ENCODE data around the gene JAK1. TPM values are rescaled to one million over a fixed set of nuclear protein-coding genes. Genes with fewer than 3 reads are reported as not detected.

JAK1 gene
- total RNA-seq, 4 donors from 2014 or later: 52.9 to 169 (median 126) TPM

DNA sequence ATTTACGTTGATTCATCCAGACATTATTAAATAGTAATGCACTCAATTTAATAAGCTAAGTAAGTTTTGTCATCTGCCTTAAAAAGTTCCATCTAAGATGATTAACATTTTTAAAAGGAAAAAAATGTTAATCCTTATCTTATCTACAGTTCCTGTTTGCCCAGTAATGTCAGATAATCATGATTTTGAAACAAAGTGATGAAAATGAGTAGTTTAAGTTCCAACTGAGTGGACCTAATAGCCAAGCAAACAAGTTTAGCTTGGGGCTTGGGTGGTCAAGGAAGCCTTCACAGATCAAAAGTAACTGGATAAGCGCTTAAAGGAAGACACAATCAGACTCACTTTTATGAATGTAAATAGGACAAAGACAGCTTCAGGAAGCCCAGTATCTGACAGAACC lies 40.5 kb upstream of the JAK1 start:
- Histone ChIP-seq H3K9me3 (no peaks in the 10 kb centered on the region), H3K36me3 (no peaks in the 10 kb centered on the region), H3K4me1 (peaks cover 0 to 13% (median 4%) of the 10 kb centered on the region in 4 donors), H3K4me3 (no peak overlapping the region), H3K27me3 (no peaks in the 10 kb centered on the region), H3K27ac (no peak overlapping the region)
- intact Hi-C loops (cut with DNase I; ENCODE audit: low total_unique reads) (no loop called here), in situ Hi-C loops (cut with MboI; ENCODE audit: low pct_ligation_motif_present in 1 of 4, low pct_unique_long_range_greater_than_20kb in 1 of 4, low sequenced_read_pairs in 3 of 4) (no loop called here)
- 94 to 100% methylated on average over 2 of the region's 2 CpGs for WGBS, 2 donors (ENCODE audit: low coverage in 1 of 2)
- DNase-seq: no peak
- TF ChIP-seq POLR2A (IDR thresholded peaks at IDR 0.05) (no peak), POLR2AphosphoS5 (IDR thresholded peaks at IDR 0.05) (no peak), EP300 (IDR thresholded peaks at IDR 0.05; ENCODE audit: low read depth) (no peak)
- TF ChIP-seq, protein P1, sequence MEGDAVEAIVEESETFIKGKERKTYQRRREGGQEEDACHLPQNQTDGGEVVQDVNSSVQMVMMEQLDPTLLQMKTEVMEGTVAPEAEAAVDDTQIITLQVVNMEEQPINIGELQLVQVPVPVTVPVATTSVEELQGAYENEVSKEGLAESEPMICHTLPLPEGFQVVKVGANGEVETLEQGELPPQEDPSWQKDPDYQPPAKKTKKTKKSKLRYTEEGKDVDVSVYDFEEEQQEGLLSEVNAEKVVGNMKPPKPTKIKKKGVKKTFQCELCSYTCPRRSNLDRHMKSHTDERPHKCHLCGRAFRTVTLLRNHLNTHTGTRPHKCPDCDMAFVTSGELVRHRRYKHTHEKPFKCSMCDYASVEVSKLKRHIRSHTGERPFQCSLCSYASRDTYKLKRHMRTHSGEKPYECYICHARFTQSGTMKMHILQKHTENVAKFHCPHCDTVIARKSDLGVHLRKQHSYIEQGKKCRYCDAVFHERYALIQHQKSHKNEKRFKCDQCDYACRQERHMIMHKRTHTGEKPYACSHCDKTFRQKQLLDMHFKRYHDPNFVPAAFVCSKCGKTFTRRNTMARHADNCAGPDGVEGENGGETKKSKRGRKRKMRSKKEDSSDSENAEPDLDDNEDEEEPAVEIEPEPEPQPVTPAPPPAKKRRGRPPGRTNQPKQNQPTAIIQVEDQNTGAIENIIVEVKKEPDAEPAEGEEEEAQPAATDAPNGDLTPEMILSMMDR (IDR thresholded peaks at IDR 0.05): no peak

DNA sequence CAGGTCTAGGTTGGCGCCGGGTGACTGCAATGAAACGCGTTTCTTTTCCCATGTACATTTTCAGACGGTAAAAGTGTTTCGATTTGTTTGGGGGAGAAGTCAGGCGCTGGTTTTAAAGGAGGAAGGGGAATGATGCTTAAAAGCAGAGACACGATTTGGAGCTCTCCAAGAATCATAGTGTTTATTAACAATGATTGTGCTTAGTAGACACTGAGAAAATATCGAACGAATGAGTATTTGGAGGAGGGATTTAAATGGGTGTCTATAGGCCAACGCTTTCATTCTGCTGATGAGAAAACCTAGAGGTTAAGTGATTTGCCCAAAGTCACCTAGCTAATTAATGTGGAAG lies 36.9 kb upstream of the JAK1 start:
- Histone ChIP-seq H3K27me3 (no peaks in the 10 kb centered on the region), H3K27ac (peak overlapping the region; percentile 81 to 92 (median 88)), H3K4me1 (peaks cover 0 to 14% (median 6%) of the 10 kb centered on the region in 4 donors), H3K9me3 (no peaks in the 10 kb centered on the region), H3K4me3 (peak overlapping the region in 3 of 4 donors; percentile 45 to 71 (median 58)), H3K36me3 (no peaks in the 10 kb centered on the region)
- in situ Hi-C loops (cut with MboI; ENCODE audit: low pct_ligation_motif_present in 1 of 4, low pct_unique_long_range_greater_than_20kb in 1 of 4, low sequenced_read_pairs in 3 of 4): no loop called here
- no peak for DNase-seq
- intact Hi-C loops (cut with DNase I; ENCODE audit: low total_unique reads): no loop called here
- 25% methylated on average over 11 of the region's 11 CpGs; no CpG with 5 or more reads in 1 of the 2 donors for WGBS, 2 donors (ENCODE audit: low coverage in 1 of 2)
- TF ChIP-seq, protein P1 (IDR thresholded peaks at IDR 0.05): no peak
- TF ChIP-seq POLR2AphosphoS5 (IDR thresholded peaks at IDR 0.05): no peak
- TF ChIP-seq POLR2A (IDR thresholded peaks at IDR 0.05): no peak
- TF ChIP-seq EP300 (IDR thresholded peaks at IDR 0.05; ENCODE audit: low read depth): no peak

DNA sequence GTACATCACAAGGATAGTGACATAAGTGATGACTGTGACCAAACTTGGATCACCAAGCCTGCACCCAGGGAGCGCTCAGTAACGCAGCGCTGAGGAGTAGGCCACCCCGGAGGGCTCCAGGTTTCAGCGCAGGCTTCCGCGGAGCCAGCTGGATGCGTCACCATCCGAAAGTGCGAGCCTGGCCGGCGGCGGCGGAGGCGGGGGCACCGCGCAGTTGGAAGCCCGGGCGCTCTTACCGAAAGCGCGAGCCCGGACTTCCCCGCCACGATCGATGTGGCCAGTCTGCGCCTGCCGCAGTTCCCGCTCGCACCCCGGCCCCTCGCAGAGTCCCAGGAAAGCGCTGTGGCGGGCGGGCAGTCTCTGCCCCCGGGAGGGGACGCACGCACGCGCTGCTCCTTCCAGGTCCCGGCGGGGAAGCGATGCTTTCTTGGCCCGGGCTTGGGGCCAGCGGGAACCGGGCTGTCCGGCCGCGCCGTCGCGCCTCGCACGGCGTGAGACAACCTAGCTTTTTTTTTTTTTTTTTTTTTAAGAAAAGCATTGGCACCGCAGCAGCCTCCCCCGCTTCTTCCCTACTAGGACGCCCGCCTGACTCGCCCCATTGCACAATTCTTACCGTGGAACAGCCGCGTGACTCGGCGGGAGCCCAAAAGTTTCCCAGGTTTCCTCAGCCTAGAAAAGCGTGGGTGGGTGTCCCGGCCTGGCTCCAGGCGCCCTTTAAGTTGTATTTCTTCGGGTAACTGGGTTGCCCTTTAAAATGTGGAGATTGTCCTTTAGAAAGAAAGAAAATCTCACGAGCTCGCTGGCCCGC lies 36.4 kb upstream of the JAK1 start:
- no peaks in the 10 kb centered on the region for H3K27me3 ChIP-seq
- H3K9me3 ChIP-seq: no peaks in the 10 kb centered on the region
- peaks cover 0 to 14% (median 6%) of the 10 kb centered on the region in 4 donors for H3K4me1 ChIP-seq
- intact Hi-C loops (cut with DNase I; ENCODE audit: low total_unique reads) (no loop called here), in situ Hi-C loops (cut with MboI; ENCODE audit: low pct_ligation_motif_present in 1 of 4, low pct_unique_long_range_greater_than_20kb in 1 of 4, low sequenced_read_pairs in 3 of 4) (no loop called here)
- peak; percentile 78 for DNase-seq
- H3K27ac ChIP-seq: peak overlapping the region; percentile 81 to 92 (median 88)
- TF ChIP-seq POLR2A (IDR thresholded peaks at IDR 0.05) (peak; percentile 45), EP300 (IDR thresholded peaks at IDR 0.05; ENCODE audit: low read depth) (no peak), POLR2AphosphoS5 (IDR thresholded peaks at IDR 0.05) (peak in 2 of 3 donors; percentile 26 to 54)
- TF ChIP-seq, protein P1 (IDR thresholded peaks at IDR 0.05): no peak
- 0 to 12% methylated on average over 3 to 51 of the region's 72 CpGs for WGBS, 2 donors (ENCODE audit: low coverage in 1 of 2)
- peak overlapping the region; percentile 45 to 71 (median 55) for H3K4me3 ChIP-seq
- H3K36me3 ChIP-seq: no peaks in the 10 kb centered on the region

DNA sequence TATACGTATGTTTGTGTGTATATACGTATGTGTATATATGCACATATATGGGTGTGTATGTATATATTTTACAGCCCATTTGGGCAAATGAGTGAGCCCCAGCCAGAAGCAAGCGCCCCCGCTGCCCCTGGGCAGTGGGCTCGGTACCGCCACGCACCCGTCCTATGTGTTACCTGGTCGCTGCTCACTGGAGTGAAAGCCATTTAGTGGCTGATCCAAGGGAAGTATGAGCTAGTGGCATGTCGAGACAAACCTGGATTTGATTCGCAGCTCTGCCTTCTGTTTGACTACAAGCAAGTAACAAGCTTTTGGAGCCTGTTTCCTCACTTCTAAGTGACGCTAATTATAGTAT lies 35.8 kb upstream of the JAK1 start:
- DNase-seq: no peak
- Histone ChIP-seq H3K4me1 (peaks cover 0 to 14% (median 6%) of the 10 kb centered on the region in 4 donors), H3K9me3 (no peaks in the 10 kb centered on the region), H3K27me3 (no peaks in the 10 kb centered on the region), H3K4me3 (peak overlapping the region; percentile 45 to 71 (median 55)), H3K36me3 (no peaks in the 10 kb centered on the region), H3K27ac (peak overlapping the region; percentile 81 to 92 (median 88))
- TF ChIP-seq, protein P1 (IDR thresholded peaks at IDR 0.05): no peak
- TF ChIP-seq EP300 (IDR thresholded peaks at IDR 0.05; ENCODE audit: low read depth): no peak
- intact Hi-C loops (cut with DNase I; ENCODE audit: low total_unique reads): no loop called here
- in situ Hi-C loops (cut with MboI; ENCODE audit: low pct_ligation_motif_present in 1 of 4, low pct_unique_long_range_greater_than_20kb in 1 of 4, low sequenced_read_pairs in 3 of 4): no loop called here
- WGBS, 2 donors (ENCODE audit: low coverage in 1 of 2): 74 to 100% methylated on average over 1 to 12 of the region's 12 CpGs
